Activated CD8-positive, alpha-beta T cell treated with anti-CD3 and anti-CD28 coated beads, Interleukin-2, amount 10 ng/mL, durations not matched to agents 7 days and 5 days (primary cell): Measurements from ENCODE around the gene NSFL1C. TPM values are rescaled to one million over a fixed set of nuclear protein-coding genes. Genes with fewer than 3 reads are reported as not detected.

ENCODE experiments used
- total RNA-seq, 2 experiments: library from RNA; stranded (reverse); gene quantifications; one replicate each; pipeline ENCODE4 v1.2.3, GENCODE V29; 2021

Gene NSFL1C
- total RNA-seq, 2 experiments from 2014 or later, result 60.5 to 67.8 TPM

Other genes with a start within 250 kb of the NSFL1C start
- gene RAD21L1, start 240.8 kb downstream of the NSFL1C start, total RNA-seq, result under 1 TPM in 1 of 2 experiments, not detected in 1; 0.18 TPM
- gene SNPH, start 200.6 kb downstream of the NSFL1C start, total RNA-seq, result 1 to 10 TPM; 6.5 to 7.6 TPM
- gene SDCBP2, start 137.7 kb downstream of the NSFL1C start, total RNA-seq, result 1 to 10 TPM; 1.9 to 2.0 TPM
- gene FKBP1A, start 73.8 kb downstream of the NSFL1C start, total RNA-seq, result 100 to 1,000 TPM; 288 to 291 TPM
- gene SIRPB2, start 24.6 kb upstream of the NSFL1C start, total RNA-seq, result not detected
- gene SIRPD, start 90.9 kb upstream of the NSFL1C start, total RNA-seq, result under 1 TPM in 1 of 2 experiments, not detected in 1; 0.23 TPM
- 1 to 10 TPM; 1.3 to 1.5 TPM for gene SIRPB1, start 153.2 kb upstream of the NSFL1C start, total RNA-seq
- 100 to 1,000 TPM; 112 to 123 TPM for gene SIRPG, start 190.9 kb upstream of the NSFL1C start, total RNA-seq